ENCODE measurements around the gene NINL. TPM values are rescaled to one million over a fixed set of nuclear protein-coding genes. Genes with fewer than 3 reads are reported as not detected.

Gene NINL
- total RNA-seq, 1 experiment from 2014 or later, result not detected

- DNase-seq (ENCODE audit: low spot score), result no peak
These were observed 119.8 kb downstream of the NINL start for GRCh38 chr20:25465243-25466135.

GRCh38 chr20:25464501-25465242 is 120.7 kb downstream of the NINL start:
- no peak for DNase-seq (ENCODE audit: low spot score)

DNA sequence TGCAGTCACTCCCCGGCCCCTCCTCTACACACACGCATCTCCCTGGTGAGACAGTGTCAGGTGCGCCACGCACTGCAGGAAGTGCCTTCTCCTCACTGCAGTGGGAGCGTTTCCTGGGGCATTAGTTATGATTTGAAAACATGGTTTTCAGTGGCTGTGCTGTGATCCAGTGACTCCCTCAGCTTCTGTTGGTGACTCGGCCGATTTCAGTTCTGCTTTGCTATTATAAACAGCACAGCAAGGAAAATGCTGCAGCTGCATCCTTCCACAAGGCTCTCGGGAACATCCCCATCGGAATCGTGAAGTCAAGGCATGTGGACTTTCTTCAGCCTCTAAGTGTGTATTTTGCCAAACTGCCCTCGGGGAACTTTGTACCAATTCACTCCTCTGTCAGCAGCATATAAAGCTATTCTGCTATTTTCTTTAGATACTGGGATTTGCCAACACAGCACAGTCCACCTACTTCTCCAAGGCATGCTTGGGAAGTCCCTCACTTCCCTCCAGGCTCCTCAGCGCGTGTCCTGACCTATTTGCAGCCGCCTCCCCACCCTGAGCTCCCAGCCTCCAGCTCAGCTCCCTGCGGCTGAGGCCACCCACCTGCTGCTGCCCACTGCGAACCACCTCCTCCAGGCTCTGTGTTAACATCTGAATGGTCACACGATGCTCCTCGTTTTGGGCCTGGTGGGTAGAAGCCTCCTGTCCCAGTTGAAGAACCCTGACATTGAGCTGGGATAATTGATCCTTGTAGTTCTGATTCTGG is 123.4 kb downstream of the NINL start:
- DNase-seq (ENCODE audit: low spot score), result no peak

- DNase-seq (ENCODE audit: low spot score), result no peak
These were observed 124.1 kb downstream of the NINL start for GRCh38 chr20:25461281-25461650.

- no peak for DNase-seq (ENCODE audit: low spot score)
These were observed 124.6 kb downstream of the NINL start for GRCh38 chr20:25460566-25461280.

- no peak for DNase-seq (ENCODE audit: low spot score)
These were observed 125.3 kb downstream of the NINL start for GRCh38 chr20:25459916-25460535.

- DNase-seq (ENCODE audit: low spot score), result no peak
These were observed 126.1 kb downstream of the NINL start for GRCh38 chr20:25459111-25459830.

GRCh38 chr20:25457886-25458680 is 127.2 kb downstream of the NINL start:
- no peak for DNase-seq (ENCODE audit: low spot score)

DNA sequence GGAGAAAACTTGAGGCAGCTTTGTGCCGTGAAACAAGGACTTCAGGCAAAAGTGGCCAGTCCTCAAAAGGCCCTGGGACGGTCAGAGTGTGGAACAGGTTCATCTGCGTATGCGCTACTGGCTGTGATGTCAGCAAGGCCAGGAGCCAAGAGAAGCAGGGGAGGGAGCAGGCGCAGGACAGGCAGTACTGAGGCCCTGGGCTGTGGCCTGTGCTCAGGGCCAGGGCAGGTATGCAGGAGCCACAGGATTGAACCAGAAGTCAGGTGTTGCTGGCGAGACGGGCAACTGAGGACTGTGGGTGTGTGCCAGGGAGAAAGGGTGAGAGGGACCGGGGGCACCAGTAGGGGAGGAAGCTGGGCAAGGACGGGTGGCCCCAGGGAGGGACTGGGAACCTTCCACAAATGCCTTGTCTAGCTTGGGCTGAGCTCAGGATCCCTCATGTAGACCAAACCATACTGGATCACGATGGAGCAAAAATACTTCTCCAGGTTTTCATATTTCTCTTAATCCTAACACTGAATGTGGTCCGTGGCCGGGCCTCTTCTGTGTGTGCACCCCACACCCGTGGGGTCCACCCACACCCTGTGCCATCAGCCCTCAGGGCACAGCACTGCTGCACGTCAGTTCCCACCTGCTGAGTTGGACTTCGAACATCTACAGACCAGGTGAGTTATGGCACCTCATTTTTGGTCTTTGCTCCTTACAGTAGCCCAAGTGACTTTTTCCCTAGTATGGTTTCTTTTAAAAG is 131.0 kb downstream of the NINL start:
- DNase-seq (ENCODE audit: low spot score), result no peak

GRCh38 chr20:25453035-25453810 is 132.1 kb downstream of the NINL start:
- peak; percentile 86 for DNase-seq (ENCODE audit: low spot score)

DNA sequence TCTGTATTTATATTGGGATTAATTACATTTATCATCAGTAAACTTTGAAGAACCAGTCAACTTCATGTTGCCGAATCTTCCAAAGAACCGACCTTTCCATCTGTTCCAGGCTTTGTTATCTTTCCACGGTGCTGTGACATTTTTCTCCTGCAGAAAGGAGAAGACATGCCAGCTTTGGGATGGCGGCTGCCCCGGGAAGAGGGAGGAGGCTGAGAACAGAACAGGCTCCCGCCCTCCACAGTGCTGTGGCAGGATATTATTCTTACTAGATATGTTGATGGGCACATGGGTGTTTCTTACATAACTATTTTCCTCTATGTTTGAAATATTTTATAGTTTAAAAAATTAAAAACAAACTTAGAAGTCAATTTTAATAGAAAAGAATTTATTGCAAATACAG is 133.0 kb downstream of the NINL start:
- DNase-seq (ENCODE audit: low spot score), result no peak

- DNase-seq (ENCODE audit: low spot score), result no peak
These were observed 137.7 kb downstream of the NINL start for GRCh38 chr20:25447671-25448070.

DNA sequence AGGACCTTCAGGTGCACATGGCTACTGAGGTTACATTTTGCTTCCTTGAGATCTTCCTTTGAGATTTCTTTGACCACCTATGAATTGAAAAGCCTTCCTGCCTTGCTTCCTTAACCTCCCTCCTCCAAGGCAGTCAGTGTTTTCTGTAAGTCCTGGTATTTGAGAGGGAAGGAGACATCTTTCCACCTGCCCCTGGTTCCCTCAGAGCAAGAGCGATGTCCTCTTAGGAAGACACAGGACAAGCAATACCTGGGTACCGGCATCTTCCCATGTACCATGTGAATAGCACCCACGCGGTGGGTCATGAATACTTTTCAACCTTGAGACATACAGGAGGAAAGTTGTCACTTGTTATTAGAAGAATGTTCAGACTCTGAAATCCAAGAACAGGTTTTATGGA is 140.8 kb downstream of the NINL start:
- DNase-seq (ENCODE audit: low spot score), result no peak

DNA sequence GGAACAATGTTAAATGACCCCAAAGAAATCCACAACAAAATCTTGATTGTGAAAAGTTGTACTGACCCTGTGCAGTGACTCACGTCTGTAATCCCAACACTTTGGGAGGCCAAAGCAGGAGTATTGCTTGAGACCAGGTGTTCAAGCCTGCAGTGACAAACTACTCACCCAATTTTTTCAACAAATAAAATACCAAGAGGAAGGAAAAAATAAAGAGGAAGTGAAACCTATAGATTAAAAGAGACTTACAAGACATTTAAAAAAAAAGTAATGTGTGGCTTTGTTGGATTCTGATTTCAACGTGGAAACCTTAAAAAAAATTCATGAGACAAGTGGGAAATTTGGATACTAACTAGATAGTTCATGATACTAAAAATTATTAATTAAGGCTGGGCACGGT is 146.0 kb downstream of the NINL start:
- no peak for DNase-seq (ENCODE audit: low spot score)

DNA sequence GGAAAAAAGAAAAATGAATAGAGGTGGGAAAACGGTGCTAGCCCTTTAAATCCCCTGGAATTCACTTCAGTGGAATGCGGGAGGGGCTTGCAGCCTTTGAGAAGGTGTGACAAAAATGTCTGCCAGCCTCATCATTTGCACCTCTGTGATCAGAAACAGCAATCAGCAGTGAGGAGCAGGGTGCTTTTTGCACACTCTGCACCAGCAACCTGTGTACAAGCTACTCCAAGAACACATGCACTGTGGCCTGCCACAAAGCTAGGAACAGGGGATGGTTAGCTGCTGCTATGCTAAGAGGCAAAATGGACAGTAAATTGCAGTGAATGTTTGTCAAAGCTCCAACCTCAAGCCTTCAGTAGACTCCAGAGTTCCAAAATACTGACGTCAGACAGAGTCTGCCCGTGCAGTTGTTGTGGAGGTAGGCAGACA is 148.2 kb downstream of the NINL start:
- no peak for DNase-seq (ENCODE audit: low spot score)

GRCh38 chr20:25424536-25424935 is 160.8 kb downstream of the NINL start:
- no peak for DNase-seq (ENCODE audit: low spot score)

GRCh38 chr20:25422032-25422431 is 163.3 kb downstream of the NINL start:
- DNase-seq (ENCODE audit: low spot score), result no peak

DNA sequence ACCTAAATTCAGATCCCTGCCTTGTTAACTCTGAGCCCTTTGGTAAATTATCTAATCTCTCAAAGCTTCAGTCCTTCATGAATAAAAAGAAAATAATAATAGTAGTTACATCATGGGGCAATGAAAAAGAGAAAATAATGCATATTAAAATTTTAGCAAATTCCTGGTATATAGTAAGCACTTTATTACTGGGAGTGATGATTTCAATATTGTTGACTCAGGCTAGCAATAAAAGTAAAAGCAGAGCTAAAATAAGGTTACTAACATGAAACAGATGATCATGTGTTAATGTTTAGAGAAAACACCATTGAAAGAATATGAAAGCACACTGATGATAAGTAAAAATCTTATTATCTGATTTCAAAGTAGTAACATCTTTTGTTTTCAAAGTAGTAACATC is 164.2 kb downstream of the NINL start:
- no peak for DNase-seq (ENCODE audit: low spot score)
